DMS114 treated with DMSO at 0.1 percent for 48 hours (cell line): ENCODE measurements around the gene MYO3B.

Source experiments
- DNase-seq: peaks from one replicate; lab custom pipeline; 2025; ENCODE audit not compliant: unreplicated experiment; lab: John Stamatoyannopoulos, UW

The MYO3B gene

GRCh38 chr2:170501421-170502043 lies 323.6 kb downstream of the MYO3B start:
- no peak for DNase-seq

- DNase-seq = no peak
These were observed 324.6 kb downstream of the MYO3B start for GRCh38 chr2:170502361-170503130.

GRCh38 chr2:170503563-170503962 lies 325.6 kb downstream of the MYO3B start:
- no peak for DNase-seq

- no peak for DNase-seq
These were observed 326.2 kb downstream of the MYO3B start for GRCh38 chr2:170503971-170504809.

- DNase-seq = no peak
These were observed 326.8 kb downstream of the MYO3B start for GRCh38 chr2:170504810-170505145.

- no peak for DNase-seq
These were observed 327.8 kb downstream of the MYO3B start for GRCh38 chr2:170505631-170506275.

GRCh38 chr2:170509452-170510193 lies 331.7 kb downstream of the MYO3B start:
- no peak for DNase-seq

GRCh38 chr2:170512266-170512665 lies 334.3 kb downstream of the MYO3B start:
- DNase-seq = no peak

GRCh38 chr2:170514140-170514539 lies 336.2 kb downstream of the MYO3B start:
- no peak for DNase-seq

GRCh38 chr2:170517538-170517937 lies 339.6 kb downstream of the MYO3B start:
- DNase-seq = no peak

- no peak for DNase-seq
These were observed 341.0 kb downstream of the MYO3B start for GRCh38 chr2:170518911-170519310.

- no peak for DNase-seq
These were observed 343.4 kb downstream of the MYO3B start for GRCh38 chr2:170521299-170521698.

GRCh38 chr2:170523506-170523905 lies 345.6 kb downstream of the MYO3B start:
- DNase-seq = no peak

GRCh38 chr2:170524828-170525565 lies 347.1 kb downstream of the MYO3B start:
- no peak for DNase-seq

GRCh38 chr2:170525566-170525900 lies 347.6 kb downstream of the MYO3B start:
- DNase-seq = no peak

GRCh38 chr2:170530284-170530745 lies 352.4 kb downstream of the MYO3B start:
- DNase-seq = no peak

- DNase-seq = no peak
These were observed 353.0 kb downstream of the MYO3B start for GRCh38 chr2:170530803-170531564.

GRCh38 chr2:170531876-170532275 lies 353.9 kb downstream of the MYO3B start:
- no peak for DNase-seq

GRCh38 chr2:170533156-170533555 lies 355.2 kb downstream of the MYO3B start:
- DNase-seq = no peak
